ENCODE data around the gene HACD1.

DNA sequence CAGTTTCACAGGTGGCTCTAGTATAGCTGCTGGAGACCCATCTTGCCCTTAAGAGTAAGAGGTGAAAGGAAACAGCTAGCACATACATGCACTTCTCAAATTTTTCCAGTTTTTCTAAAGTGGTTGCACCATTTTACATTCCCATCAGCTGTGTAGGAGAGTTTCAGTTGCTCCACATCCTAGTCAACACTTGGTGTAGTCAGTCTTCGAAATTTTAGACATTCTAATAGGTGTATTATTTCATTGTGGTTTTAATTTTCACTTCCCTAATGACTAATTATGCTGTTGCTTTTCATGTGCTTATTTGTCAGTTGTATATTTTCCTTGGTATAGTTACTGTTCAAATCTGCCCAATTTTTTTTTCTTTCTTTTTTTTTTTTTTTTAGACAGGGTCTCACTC, 9.5 kb upstream of the HACD1 start:
- TF ChIP-seq, protein P1, sequence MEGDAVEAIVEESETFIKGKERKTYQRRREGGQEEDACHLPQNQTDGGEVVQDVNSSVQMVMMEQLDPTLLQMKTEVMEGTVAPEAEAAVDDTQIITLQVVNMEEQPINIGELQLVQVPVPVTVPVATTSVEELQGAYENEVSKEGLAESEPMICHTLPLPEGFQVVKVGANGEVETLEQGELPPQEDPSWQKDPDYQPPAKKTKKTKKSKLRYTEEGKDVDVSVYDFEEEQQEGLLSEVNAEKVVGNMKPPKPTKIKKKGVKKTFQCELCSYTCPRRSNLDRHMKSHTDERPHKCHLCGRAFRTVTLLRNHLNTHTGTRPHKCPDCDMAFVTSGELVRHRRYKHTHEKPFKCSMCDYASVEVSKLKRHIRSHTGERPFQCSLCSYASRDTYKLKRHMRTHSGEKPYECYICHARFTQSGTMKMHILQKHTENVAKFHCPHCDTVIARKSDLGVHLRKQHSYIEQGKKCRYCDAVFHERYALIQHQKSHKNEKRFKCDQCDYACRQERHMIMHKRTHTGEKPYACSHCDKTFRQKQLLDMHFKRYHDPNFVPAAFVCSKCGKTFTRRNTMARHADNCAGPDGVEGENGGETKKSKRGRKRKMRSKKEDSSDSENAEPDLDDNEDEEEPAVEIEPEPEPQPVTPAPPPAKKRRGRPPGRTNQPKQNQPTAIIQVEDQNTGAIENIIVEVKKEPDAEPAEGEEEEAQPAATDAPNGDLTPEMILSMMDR (IDR thresholded peaks at IDR 0.05; ENCODE audit: poor library complexity) = no peak
- TF ChIP-seq EZH2 (IDR thresholded peaks at IDR 0.05; ENCODE audit: borderline replicate concordance) (no peak), EZH2phosphoT487 (IDR thresholded peaks at IDR 0.05; ENCODE audit: low read depth, severe bottlenecking, unreplicated experiment) (no peak)
